Measurements from ENCODE around the gene SLC6A5. TPM values are rescaled to one million over a fixed set of nuclear protein-coding genes. Genes with fewer than 3 reads are reported as not detected.

The SLC6A5 gene
- total and polyA plus RNA-seq, 7 experiments from 2014 or later: not detected

- Mint-ChIP-seq H3K4me3 (no peak overlapping the region), H3K9me3 (peaks cover 2 to 17% (median 9%) of the 10 kb centered on the region in 11 donors), H3K4me1 (no peaks in the 10 kb centered on the region), H3K27ac (no peak overlapping the region), H3K36me3 (peaks cover 0 to 10% (median 0%) of the 10 kb centered on the region in 5 donors), H3K27me3 (peaks cover 17 to 51% (median 20%) of the 10 kb centered on the region in 5 donors)
- DNase-seq (no peak), ATAC-seq (no peak)
- Histone ChIP-seq H3K4me3 (ENCODE audit: low read length) (no peak overlapping the region), H3K4me1 (ENCODE audit: control insufficient read depth in 2 of 2, insufficient read depth in 2 of 2, low read length in 2 of 2) (no peaks in the 10 kb centered on the region), H3K9me3 (ENCODE audit: control insufficient read depth in 2 of 3, low read length in 3 of 3) (no peaks in the 10 kb centered on the region), H3K27me3 (ENCODE audit: control insufficient read depth in 2 of 2, insufficient read depth in 2 of 2, low read length in 2 of 2) (peaks cover 0 to 3% of the 10 kb centered on the region in 2 donors), H3K27ac (ENCODE audit: low read depth, low read length) (no peak overlapping the region), H3K36me3 (ENCODE audit: control insufficient read depth in 2 of 3, insufficient read depth in 3 of 3, low read length in 3 of 3) (no peaks in the 10 kb centered on the region)
- intact Hi-C loops (cut with micrococcal nuclease): no loop called here
- ChIA-PET CTCF (no interaction called here), POLR2A (no interaction called here)
Observed at GRCh38 chr11:20661445-20661844, 62.0 kb downstream of the SLC6A5 start.

- no peaks in the 10 kb centered on the region for H3K36me3 ChIP-seq (ENCODE audit: control insufficient read depth in 2 of 3, insufficient read depth in 3 of 3, low read length in 3 of 3)
- Mint-ChIP-seq H3K27ac (no peak overlapping the region), H3K36me3 (peaks cover 0 to 10% (median 0%) of the 10 kb centered on the region in 5 donors), H3K4me1 (no peaks in the 10 kb centered on the region), H3K9me3 (peaks cover 2 to 21% (median 9%) of the 10 kb centered on the region in 11 donors), H3K27me3 (peaks cover 18 to 51% (median 21%) of the 10 kb centered on the region in 5 donors), H3K4me3 (no peak overlapping the region)
- peaks cover 0 to 3% of the 10 kb centered on the region in 2 donors for H3K27me3 ChIP-seq (ENCODE audit: control insufficient read depth in 2 of 2, insufficient read depth in 2 of 2, low read length in 2 of 2)
- H3K4me1 ChIP-seq (ENCODE audit: control insufficient read depth in 2 of 2, insufficient read depth in 2 of 2, low read length in 2 of 2): no peaks in the 10 kb centered on the region
- H3K4me3 ChIP-seq (ENCODE audit: low read length): no peak overlapping the region
- ATAC-seq (no peak), DNase-seq (no peak)
- H3K27ac ChIP-seq (ENCODE audit: low read depth, low read length): no peak overlapping the region
- intact Hi-C loops (cut with micrococcal nuclease): no loop called here
- H3K9me3 ChIP-seq (ENCODE audit: control insufficient read depth in 2 of 3, low read length in 3 of 3): no peaks in the 10 kb centered on the region
- CTCF ChIA-PET: no interaction called here
- POLR2A ChIA-PET: no interaction called here
Observed at GRCh38 chr11:20661850-20662249, 62.4 kb downstream of the SLC6A5 start.

- ATAC-seq: no peak
- Mint-ChIP-seq H3K27me3 (peaks cover 62 to 86% (median 74%) of the 10 kb centered on the region in 5 donors), H3K4me3 (peak overlapping the region in 4 of 10 donors; percentile 21 to 57 (median 53)), H3K9me3 (peaks cover 0 to 18% (median 5%) of the 10 kb centered on the region in 11 donors), H3K4me1 (peaks cover 0 to 19% (median 10%) of the 10 kb centered on the region in 7 donors), H3K27ac (no peak overlapping the region), H3K36me3 (peaks cover 0 to 6% (median 0%) of the 10 kb centered on the region in 5 donors)
- ChIA-PET POLR2A (no interaction called here), CTCF (no interaction called here)
- Histone ChIP-seq H3K4me3 (ENCODE audit: low read length) (no peak overlapping the region), H3K36me3 (ENCODE audit: control insufficient read depth in 2 of 3, insufficient read depth in 3 of 3, low read length in 3 of 3) (no peaks in the 10 kb centered on the region), H3K9me3 (ENCODE audit: control insufficient read depth in 2 of 3, low read length in 3 of 3) (no peaks in the 10 kb centered on the region), H3K4me1 (ENCODE audit: control insufficient read depth in 2 of 2, insufficient read depth in 2 of 2, low read length in 2 of 2) (no peaks in the 10 kb centered on the region), H3K27ac (ENCODE audit: low read depth, low read length) (no peak overlapping the region), H3K27me3 (ENCODE audit: control insufficient read depth in 2 of 2, insufficient read depth in 2 of 2, low read length in 2 of 2) (peaks cover 0 to 12% of the 10 kb centered on the region in 2 donors)
- no peak for DNase-seq
- intact Hi-C loops (cut with micrococcal nuclease): no loop called here
Observed at GRCh38 chr11:20668131-20668809, 68.9 kb downstream of the SLC6A5 start.

GRCh38 chr11:20668844-20669819 lies 69.7 kb downstream of the SLC6A5 start, which contains the start of gene NELL1:
NELL1 (plus strand) TSS chr11:20669586.
- Mint-ChIP-seq H3K27me3 (peaks cover 69 to 90% (median 78%) of the 10 kb centered on the region in 5 donors), H3K4me1 (peaks cover 0 to 19% (median 10%) of the 10 kb centered on the region in 7 donors), H3K4me3 (peak within 1 kb of the TSS in 6 of 10 donors; percentile 9 to 57 (median 48)), H3K27ac (no peak within 1 kb of the TSS), H3K36me3 (peaks cover 0 to 6% (median 0%) of the 10 kb centered on the region in 5 donors), H3K9me3 (peaks cover 0 to 15% (median 5%) of the 10 kb centered on the region in 11 donors)
- CTCF ChIA-PET: interaction anchor here (0.6 kb wide), 1 partner anchor 379 kb away, joined by 3 read pairs; no protein-coding TSS in a partner anchor
- H3K36me3 ChIP-seq (ENCODE audit: control insufficient read depth in 2 of 3, insufficient read depth in 3 of 3, low read length in 3 of 3): no peaks in the 10 kb centered on the region
- intact Hi-C loops (cut with micrococcal nuclease): no loop called here
- POLR2A ChIA-PET: no interaction called here
- H3K27me3 ChIP-seq (ENCODE audit: control insufficient read depth in 2 of 2, insufficient read depth in 2 of 2, low read length in 2 of 2): peaks cover 0 to 12% of the 10 kb centered on the region in 2 donors
- no peak for DNase-seq
- no peaks in the 10 kb centered on the region for H3K4me1 ChIP-seq (ENCODE audit: control insufficient read depth in 2 of 2, insufficient read depth in 2 of 2, low read length in 2 of 2)
- no peaks in the 10 kb centered on the region for H3K9me3 ChIP-seq (ENCODE audit: control insufficient read depth in 2 of 3, low read length in 3 of 3)
- H3K4me3 ChIP-seq (ENCODE audit: low read length): no peak within 1 kb of the TSS
- no peak for ATAC-seq
- no peak within 1 kb of the TSS for H3K27ac ChIP-seq (ENCODE audit: low read depth, low read length)

GRCh38 chr11:20669820-20670684 lies 70.6 kb downstream of the SLC6A5 start:
- Histone ChIP-seq H3K36me3 (ENCODE audit: control insufficient read depth in 2 of 3, insufficient read depth in 3 of 3, low read length in 3 of 3) (no peaks in the 10 kb centered on the region), H3K27ac (ENCODE audit: low read depth, low read length) (no peak overlapping the region), H3K27me3 (ENCODE audit: control insufficient read depth in 2 of 2, insufficient read depth in 2 of 2, low read length in 2 of 2) (peaks cover 0 to 12% of the 10 kb centered on the region in 2 donors), H3K9me3 (ENCODE audit: control insufficient read depth in 2 of 3, low read length in 3 of 3) (no peaks in the 10 kb centered on the region), H3K4me1 (ENCODE audit: control insufficient read depth in 2 of 2, insufficient read depth in 2 of 2, low read length in 2 of 2) (no peaks in the 10 kb centered on the region), H3K4me3 (ENCODE audit: low read length) (no peak overlapping the region)
- intact Hi-C loops (cut with micrococcal nuclease): no loop called here
- H3K4me3 Mint-ChIP-seq: peak overlapping the region in 4 of 10 donors; percentile 3 to 45 (median 16)
- H3K27me3 Mint-ChIP-seq: peaks cover 68 to 92% (median 78%) of the 10 kb centered on the region in 5 donors
- H3K9me3 Mint-ChIP-seq: peaks cover 0 to 14% (median 5%) of the 10 kb centered on the region in 11 donors
- ATAC-seq (no peak), DNase-seq (no peak)
- ChIA-PET POLR2A (no interaction called here), CTCF (interaction anchor here (0.6 kb wide), 1 partner anchor 380 kb away, joined by 3 read pairs; no protein-coding TSS in a partner anchor)
- H3K27ac Mint-ChIP-seq: no peak overlapping the region
- peaks cover 0 to 3% (median 0%) of the 10 kb centered on the region in 5 donors for H3K36me3 Mint-ChIP-seq
- peaks cover 0 to 19% (median 10%) of the 10 kb centered on the region in 7 donors for H3K4me1 Mint-ChIP-seq

- Histone ChIP-seq H3K27me3 (ENCODE audit: control insufficient read depth in 2 of 2, insufficient read depth in 2 of 2, low read length in 2 of 2) (peaks cover 0 to 12% of the 10 kb centered on the region in 2 donors), H3K9me3 (ENCODE audit: control insufficient read depth in 2 of 3, low read length in 3 of 3) (no peaks in the 10 kb centered on the region), H3K36me3 (ENCODE audit: control insufficient read depth in 2 of 3, insufficient read depth in 3 of 3, low read length in 3 of 3) (no peaks in the 10 kb centered on the region), H3K4me1 (ENCODE audit: control insufficient read depth in 2 of 2, insufficient read depth in 2 of 2, low read length in 2 of 2) (no peaks in the 10 kb centered on the region), H3K4me3 (ENCODE audit: low read length) (no peak overlapping the region), H3K27ac (ENCODE audit: low read depth, low read length) (no peak overlapping the region)
- Mint-ChIP-seq H3K27me3 (peaks cover 61 to 92% (median 74%) of the 10 kb centered on the region in 5 donors), H3K27ac (no peak overlapping the region), H3K4me1 (peaks cover 0 to 19% (median 10%) of the 10 kb centered on the region in 7 donors), H3K9me3 (peaks cover 0 to 14% (median 0%) of the 10 kb centered on the region in 11 donors), H3K4me3 (peak overlapping the region in 2 of 10 donors; percentile 9 to 45), H3K36me3 (no peaks in the 10 kb centered on the region)
- CTCF ChIA-PET: no interaction called here
- DNase-seq: no peak
- POLR2A ChIA-PET: no interaction called here
- intact Hi-C loops (cut with micrococcal nuclease): no loop called here
- ATAC-seq: no peak
Observed at GRCh38 chr11:20670932-20671403, 71.6 kb downstream of the SLC6A5 start.

All from naive thymus-derived CD4-positive, alpha-beta T cell (primary cell).